ENCODE measurements around the gene SFMBT1.

Gene SFMBT1

DNA sequence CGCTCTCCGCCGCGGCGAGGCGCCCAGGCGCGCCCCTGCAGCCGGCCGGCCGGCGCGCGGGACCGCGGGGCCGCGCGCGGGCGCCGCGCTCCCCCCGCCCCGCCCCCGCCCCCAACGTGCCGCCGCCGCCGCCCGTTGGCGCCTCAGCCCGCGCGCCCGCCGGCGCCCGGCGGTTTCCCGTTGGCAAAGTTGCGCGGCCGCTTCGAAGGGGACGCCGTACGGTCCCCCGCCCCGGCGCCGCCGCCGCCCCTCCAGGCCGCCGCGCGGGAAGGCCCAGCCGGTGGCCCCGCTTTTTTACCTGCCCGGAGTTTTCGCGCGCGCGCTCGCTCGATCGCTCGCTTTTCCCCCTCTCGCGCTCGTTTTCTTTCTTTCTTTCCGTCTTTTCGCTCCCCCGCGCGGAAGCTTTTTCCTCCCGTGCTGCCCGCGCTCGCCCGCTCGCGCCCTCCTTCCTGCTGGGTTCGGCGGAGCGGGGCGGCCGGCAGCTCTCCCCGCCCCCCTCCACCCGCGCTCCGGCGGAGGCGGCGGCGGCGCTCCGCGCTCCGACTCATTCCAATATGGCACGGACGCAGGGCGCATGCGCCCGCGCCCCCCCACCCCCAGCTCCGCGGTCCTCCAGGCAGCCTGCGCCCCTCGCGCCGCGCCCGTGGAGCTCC, at the start of gene SFMBT1:
Gene SFMBT1, minus strand, starts transcription at position 556 of the 653 bp plus-strand sequence. CDS start 76,945 bp downstream, outside the sequence.
- Histone ChIP-seq H4K20me1 (ENCODE audit: insufficient read depth, low read length, poor library complexity, severe bottlenecking) (peaks cover 24% of the 10 kb centered on the region), H2AFZ (ENCODE audit: low read length) (peak within 1 kb of the TSS; percentile 95), H3K9me2 (replicated peaks; ENCODE audit: low read depth, low read length) (no peaks in the 10 kb centered on the region), H3K4me3 (ENCODE audit: low read length, poor library complexity, severe bottlenecking) (peak within 1 kb of the TSS; percentile 93), H3K79me2 (ENCODE audit: insufficient read depth, low read length) (peaks cover 36% of the 10 kb centered on the region), H3K4me1 (ENCODE audit: insufficient read depth, low read length, poor library complexity, severe bottlenecking) (peaks cover 24% of the 10 kb centered on the region), H3F3A (ENCODE audit: low read depth) (peaks cover 10% of the 10 kb centered on the region), H3K27me3 (ENCODE audit: insufficient read depth, low read length, poor library complexity, severe bottlenecking) (no peaks in the 10 kb centered on the region), H3K9me3 (ENCODE audit: insufficient read depth, low read depth, low read length) (no peaks in the 10 kb centered on the region), H3K9ac (ENCODE audit: low read depth, low read length, poor library complexity, severe bottlenecking) (peak within 1 kb of the TSS; percentile 90), H3K36me3 (ENCODE audit: insufficient read depth, low read length) (no peaks in the 10 kb centered on the region), H3K4me2 (ENCODE audit: low read depth, low read length, poor library complexity, severe bottlenecking) (peak within 1 kb of the TSS; percentile 91)
- no peak for TF ChIP-seq EZH2phosphoT487 (IDR thresholded peaks at IDR 0.05; ENCODE audit: borderline replicate concordance)
- TF ChIP-seq, protein P1, sequence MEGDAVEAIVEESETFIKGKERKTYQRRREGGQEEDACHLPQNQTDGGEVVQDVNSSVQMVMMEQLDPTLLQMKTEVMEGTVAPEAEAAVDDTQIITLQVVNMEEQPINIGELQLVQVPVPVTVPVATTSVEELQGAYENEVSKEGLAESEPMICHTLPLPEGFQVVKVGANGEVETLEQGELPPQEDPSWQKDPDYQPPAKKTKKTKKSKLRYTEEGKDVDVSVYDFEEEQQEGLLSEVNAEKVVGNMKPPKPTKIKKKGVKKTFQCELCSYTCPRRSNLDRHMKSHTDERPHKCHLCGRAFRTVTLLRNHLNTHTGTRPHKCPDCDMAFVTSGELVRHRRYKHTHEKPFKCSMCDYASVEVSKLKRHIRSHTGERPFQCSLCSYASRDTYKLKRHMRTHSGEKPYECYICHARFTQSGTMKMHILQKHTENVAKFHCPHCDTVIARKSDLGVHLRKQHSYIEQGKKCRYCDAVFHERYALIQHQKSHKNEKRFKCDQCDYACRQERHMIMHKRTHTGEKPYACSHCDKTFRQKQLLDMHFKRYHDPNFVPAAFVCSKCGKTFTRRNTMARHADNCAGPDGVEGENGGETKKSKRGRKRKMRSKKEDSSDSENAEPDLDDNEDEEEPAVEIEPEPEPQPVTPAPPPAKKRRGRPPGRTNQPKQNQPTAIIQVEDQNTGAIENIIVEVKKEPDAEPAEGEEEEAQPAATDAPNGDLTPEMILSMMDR (conservative IDR thresholded peaks at IDR 0.05; ENCODE audit: low read length), result no peak

DNA sequence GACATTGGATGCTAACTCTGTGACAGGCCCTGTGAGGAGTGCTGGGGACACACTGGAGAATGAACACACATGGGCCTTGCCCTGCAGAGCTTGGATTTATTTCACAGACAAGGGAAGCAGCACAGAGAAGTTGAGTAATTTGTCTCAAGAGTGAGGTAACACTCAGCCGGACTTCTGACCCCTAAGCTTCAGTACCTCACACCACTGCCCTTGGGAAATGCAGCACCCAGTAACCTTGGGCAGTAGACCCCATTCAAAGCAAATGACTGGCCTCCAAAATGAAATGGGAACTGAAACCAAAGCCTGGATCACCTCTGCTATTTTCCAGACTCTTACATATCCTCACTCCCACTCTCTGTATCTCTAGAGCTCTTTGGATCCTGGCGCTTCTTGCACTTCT, 47.1 kb upstream of the SFMBT1 start:
- no peaks in the 10 kb centered on the region for H4K20me1 ChIP-seq (ENCODE audit: insufficient read depth, low read length, poor library complexity, severe bottlenecking)
- TF ChIP-seq EZH2phosphoT487 (IDR thresholded peaks at IDR 0.05; ENCODE audit: borderline replicate concordance), result no peak
- TF ChIP-seq, protein P1 (conservative IDR thresholded peaks at IDR 0.05; ENCODE audit: low read length), result no peak
- no peak overlapping the region for H2AFZ ChIP-seq (ENCODE audit: low read length)
- no peak overlapping the region for H3K4me3 ChIP-seq (ENCODE audit: low read length, poor library complexity, severe bottlenecking)
- no peaks in the 10 kb centered on the region for H3F3A ChIP-seq (ENCODE audit: low read depth)
- H3K36me3 ChIP-seq (ENCODE audit: insufficient read depth, low read length), result peaks cover 34% of the 10 kb centered on the region; the same call in 1 of the 2 replicates
- H3K9ac ChIP-seq (ENCODE audit: low read depth, low read length, poor library complexity, severe bottlenecking), result no peak overlapping the region
- no peaks in the 10 kb centered on the region for H3K79me2 ChIP-seq (ENCODE audit: insufficient read depth, low read length)
- H3K4me1 ChIP-seq (ENCODE audit: insufficient read depth, low read length, poor library complexity, severe bottlenecking), result no peaks in the 10 kb centered on the region
- no peaks in the 10 kb centered on the region for H3K27me3 ChIP-seq (ENCODE audit: insufficient read depth, low read length, poor library complexity, severe bottlenecking)
- H3K9me3 ChIP-seq (ENCODE audit: insufficient read depth, low read depth, low read length), result no peaks in the 10 kb centered on the region
- no peak overlapping the region for H3K4me2 ChIP-seq (ENCODE audit: low read depth, low read length, poor library complexity, severe bottlenecking)
- H3K9me2 ChIP-seq (replicated peaks; ENCODE audit: low read depth, low read length), result no peaks in the 10 kb centered on the region

DNA sequence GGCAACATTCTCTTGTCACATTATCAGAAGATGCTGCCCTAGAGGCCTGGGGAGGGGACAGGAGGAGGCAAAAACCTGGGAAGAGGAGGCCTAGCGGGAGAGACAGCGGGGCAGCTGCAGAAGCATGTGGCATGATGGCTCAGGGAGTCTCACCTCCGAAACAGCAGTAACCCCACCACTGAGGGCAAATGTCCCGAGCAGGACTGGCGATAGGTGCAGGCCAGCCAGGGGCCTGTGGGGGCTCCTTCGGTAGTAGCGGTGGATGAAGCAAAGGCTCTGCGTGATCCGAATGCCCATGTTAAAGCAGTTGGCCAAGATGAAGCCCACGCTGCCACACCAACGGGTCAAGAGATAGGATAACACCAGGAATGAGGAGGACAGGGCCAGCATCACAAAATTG, 46.3 kb upstream of the SFMBT1 start:
- Histone ChIP-seq H3K9me2 (replicated peaks; ENCODE audit: low read depth, low read length) (no peaks in the 10 kb centered on the region), H3F3A (ENCODE audit: low read depth) (no peaks in the 10 kb centered on the region), H3K79me2 (ENCODE audit: insufficient read depth, low read length) (no peaks in the 10 kb centered on the region), H3K9me3 (ENCODE audit: insufficient read depth, low read depth, low read length) (no peaks in the 10 kb centered on the region), H3K4me3 (ENCODE audit: low read length, poor library complexity, severe bottlenecking) (no peak overlapping the region), H3K36me3 (ENCODE audit: insufficient read depth, low read length) (peaks cover 34% of the 10 kb centered on the region; the same call in 1 of the 2 replicates), H3K9ac (ENCODE audit: low read depth, low read length, poor library complexity, severe bottlenecking) (no peak overlapping the region), H3K27me3 (ENCODE audit: insufficient read depth, low read length, poor library complexity, severe bottlenecking) (no peaks in the 10 kb centered on the region), H2AFZ (ENCODE audit: low read length) (no peak overlapping the region), H4K20me1 (ENCODE audit: insufficient read depth, low read length, poor library complexity, severe bottlenecking) (no peaks in the 10 kb centered on the region), H3K4me2 (ENCODE audit: low read depth, low read length, poor library complexity, severe bottlenecking) (no peak overlapping the region), H3K4me1 (ENCODE audit: insufficient read depth, low read length, poor library complexity, severe bottlenecking) (no peaks in the 10 kb centered on the region)
- TF ChIP-seq EZH2phosphoT487 (IDR thresholded peaks at IDR 0.05; ENCODE audit: borderline replicate concordance), result no peak
- TF ChIP-seq, protein P1 (conservative IDR thresholded peaks at IDR 0.05; ENCODE audit: low read length), result no peak
